Upper lobe of left lung (tissue), 4 donors: Measurements from ENCODE around the gene PLCG2.

Experiments
- POLR2A ChIP-seq, 4 donors: fragments of 450-650 bp; IDR thresholded peaks; one replicate each; pipeline ENCODE4 v1.5.1; 2016 to 2017; ENCODE audit warnings: antibody characterized with exemption in 4 of 4, mild to moderate bottlenecking in 2 of 4
- TF ChIP-seq, protein P1 (sequence below), 6 experiments: fragments of 450-650 bp in 4 of 6; fragments of 200-600 bp in 2 of 6; sonication (generic) in 2 of 6; IDR thresholded peaks; one replicate each; pipeline ENCODE4 v1.5.1; 2016 to 2019; ENCODE audit warnings: antibody characterized with exemption in 6 of 6

DNA sequence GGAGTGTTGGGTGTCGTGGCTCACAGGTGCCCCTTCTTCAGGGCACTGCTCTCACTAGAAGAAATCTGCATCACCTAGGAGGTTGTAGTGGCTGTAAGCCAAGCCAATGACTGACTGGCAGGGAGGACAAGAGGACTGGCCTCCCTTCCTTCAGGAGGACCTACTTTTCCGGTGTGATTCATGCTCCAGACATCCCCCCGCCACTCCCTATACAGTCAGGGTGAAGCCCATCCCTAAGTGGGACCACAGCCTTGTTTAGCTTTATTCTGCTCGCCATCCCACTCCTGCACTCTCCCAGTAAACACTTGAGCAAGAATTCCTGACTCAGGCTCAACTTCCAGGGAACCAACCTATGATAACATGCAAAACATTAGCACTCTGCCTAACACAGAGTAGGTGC, 67.0 kb downstream of the PLCG2 start:
- no peak for TF ChIP-seq POLR2A (IDR thresholded peaks at IDR 0.05)
- TF ChIP-seq, protein P1, sequence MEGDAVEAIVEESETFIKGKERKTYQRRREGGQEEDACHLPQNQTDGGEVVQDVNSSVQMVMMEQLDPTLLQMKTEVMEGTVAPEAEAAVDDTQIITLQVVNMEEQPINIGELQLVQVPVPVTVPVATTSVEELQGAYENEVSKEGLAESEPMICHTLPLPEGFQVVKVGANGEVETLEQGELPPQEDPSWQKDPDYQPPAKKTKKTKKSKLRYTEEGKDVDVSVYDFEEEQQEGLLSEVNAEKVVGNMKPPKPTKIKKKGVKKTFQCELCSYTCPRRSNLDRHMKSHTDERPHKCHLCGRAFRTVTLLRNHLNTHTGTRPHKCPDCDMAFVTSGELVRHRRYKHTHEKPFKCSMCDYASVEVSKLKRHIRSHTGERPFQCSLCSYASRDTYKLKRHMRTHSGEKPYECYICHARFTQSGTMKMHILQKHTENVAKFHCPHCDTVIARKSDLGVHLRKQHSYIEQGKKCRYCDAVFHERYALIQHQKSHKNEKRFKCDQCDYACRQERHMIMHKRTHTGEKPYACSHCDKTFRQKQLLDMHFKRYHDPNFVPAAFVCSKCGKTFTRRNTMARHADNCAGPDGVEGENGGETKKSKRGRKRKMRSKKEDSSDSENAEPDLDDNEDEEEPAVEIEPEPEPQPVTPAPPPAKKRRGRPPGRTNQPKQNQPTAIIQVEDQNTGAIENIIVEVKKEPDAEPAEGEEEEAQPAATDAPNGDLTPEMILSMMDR (IDR thresholded peaks at IDR 0.05) = no peak
